Daoy (cell line): ENCODE measurements around the gene MAD1L1. TPM values are rescaled to one million over a fixed set of nuclear protein-coding genes. Genes with fewer than 3 reads are reported as not detected.
"Not testable (repeated sequence)": the region's sequence is repeated elsewhere in the genome, so short reads cannot be mapped to it uniquely, and the experiment has no call there.

ENCODE experiments used
- DNase-seq: peaks from one replicate; pipeline ENCODE4 v3.0.0-alpha.2; 2015; ENCODE audit warnings: low read depth
- total RNA-seq: library from RNA; depleted of rRNA; stranded (reverse); fragments of >200 nt; shearing (Covaris generic); gene quantifications from 2 replicates; pipeline ENCODE4 v1.2.3, GENCODE V29; 2014

The MAD1L1 gene
- total RNA-seq, 1 experiment from 2014 or later: 103 TPM

DNA sequence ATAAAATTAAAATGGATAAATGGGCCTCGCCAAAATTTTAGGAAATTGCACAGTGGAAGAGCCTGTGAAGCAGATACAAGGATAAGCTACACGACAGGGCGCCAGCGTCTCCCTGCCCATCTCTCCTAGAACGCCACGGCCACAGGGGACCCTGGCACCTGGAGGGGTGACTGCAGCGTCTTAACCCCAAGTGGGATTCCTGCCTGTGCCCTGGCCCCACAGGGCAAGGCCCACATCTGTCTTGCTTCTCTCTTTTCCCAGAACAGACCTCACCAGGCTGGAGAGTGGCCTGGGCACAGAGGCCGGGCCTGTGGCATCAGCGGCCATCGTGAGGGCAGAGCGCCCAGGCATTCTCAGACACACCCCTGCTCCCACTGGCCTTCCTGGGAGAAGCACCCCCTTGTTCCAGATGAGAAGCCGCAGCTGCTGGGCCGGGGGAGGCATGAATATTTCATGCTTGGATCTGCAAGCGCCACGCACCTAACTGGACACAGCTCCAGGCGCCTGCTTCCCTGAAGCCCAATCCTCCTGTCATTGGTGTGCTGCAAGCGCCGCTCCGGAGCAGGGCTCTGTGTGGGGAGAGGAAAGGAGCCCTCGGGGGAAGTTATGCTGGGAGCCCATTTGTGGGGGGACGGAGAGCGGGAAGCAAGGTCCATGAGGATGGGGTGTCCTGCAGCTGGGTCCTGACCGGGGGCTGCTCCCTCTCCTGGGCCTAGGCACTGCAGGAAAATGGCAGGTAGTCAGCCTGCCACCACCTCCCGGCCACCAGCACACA is 409.2 kb downstream of the MAD1L1 start:
- no peak for DNase-seq

DNA sequence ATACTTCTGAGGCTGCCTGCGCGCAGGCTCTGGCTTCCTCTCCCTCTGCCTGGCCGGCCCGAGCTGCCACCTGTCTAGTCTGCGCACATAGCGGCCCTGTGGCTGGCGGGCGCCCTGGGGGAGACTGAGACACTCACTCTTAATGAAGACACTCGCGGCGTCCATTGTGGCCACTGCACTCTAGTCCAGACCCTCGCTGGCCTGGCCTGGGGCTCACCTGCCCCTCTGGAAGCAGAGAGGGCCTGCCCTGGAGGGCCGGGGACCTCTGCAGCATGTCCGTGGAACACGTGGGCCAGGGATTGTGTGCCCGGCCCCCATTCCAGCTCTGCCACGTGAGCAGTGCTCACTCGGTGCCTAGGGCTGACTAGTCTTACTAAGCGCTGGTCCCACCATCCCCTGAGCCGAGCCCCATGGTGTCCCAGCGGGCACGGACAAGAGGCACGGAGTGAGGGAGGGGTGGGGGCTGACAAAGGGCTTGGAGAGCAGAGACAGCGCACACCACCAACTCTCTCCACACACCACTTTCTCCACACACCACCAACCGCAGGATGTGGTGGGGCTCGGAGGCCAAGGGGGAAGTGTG is 413.4 kb downstream of the MAD1L1 start:
- no peak for DNase-seq

DNA sequence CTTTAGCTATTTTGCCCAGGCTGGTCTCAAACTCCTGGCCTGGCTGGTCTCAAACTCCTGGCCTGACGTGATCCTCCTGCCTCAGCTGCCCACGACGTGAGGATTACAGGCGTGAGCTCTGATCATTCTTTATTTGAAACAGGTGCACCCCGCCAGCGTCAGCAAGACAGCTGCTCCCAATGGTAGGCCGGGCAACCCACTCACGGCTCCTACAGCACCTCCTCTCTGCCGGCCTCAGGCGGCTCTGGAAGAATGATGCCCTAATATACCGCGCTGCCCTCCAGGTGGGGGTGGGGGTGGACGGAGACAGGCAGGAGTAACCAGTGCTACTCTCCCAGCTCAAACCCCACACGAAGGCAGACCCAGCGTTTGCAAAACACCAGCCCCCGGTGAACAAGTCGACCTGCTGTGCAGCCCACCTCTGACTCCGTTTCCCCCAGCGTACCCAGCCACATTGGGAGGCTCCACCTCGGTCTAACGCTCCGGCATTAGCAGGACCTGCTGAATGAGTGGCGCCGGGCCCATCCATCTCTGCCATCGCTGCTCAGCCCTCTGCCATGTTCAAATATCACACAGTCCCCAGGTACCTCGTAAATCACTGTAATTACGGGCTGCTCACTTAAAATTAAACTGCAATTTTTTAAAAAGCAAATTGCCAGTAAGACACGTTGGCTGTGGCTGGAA is 414.0 kb downstream of the MAD1L1 start:
- DNase-seq: no peak

DNA sequence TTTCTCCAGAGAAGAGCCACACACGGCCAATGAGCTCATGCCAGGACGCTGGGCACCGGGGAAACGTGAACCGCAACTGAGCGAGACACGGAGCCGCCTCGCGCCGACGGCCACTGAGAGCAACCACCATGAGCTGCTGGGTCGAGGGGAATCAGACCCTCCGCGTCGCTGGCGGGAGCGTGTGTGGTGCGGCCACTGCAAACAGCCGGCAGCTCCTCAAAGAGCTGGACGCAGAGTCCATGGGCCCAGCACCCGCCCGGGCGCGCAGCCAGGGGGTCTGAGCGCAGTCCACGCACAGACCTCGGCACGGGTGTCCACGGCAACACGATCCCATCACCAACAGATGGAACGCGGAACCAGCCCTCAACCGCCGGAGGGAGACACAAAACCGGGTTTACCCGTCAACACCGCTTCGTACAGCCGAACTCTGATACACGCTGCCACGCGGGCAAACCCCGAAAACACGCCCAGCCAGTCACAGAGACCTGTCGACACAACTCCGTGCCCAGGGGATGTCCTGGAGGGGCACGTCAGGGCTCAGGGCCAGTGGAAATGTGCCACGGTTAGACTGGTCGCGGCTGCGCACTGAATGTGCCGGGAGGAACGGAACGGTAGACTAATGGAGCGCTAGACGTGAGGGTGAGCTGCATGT is 415.6 kb downstream of the MAD1L1 start:
- no peak for DNase-seq

DNA sequence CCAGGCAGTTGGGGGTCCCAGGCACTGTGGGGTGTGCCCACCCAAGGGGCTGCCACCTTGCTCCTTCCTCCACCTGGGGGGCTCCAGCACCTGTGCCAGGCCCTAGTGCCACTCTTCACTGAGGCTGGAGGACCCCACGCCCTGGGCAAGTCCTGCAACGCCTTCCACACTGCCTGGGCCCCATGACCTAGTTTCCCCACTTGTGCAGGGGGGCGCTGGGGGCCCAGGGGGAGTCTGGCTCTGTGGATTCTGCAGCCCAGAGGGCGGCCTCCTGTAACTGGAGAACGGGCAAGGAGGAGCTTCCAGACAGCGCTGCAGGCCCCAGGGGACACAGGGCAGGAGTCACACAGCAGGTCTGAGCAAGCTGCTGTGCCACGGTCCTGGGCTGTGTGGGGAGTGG is 416.3 kb downstream of the MAD1L1 start:
- DNase-seq: not testable (repeated sequence)

DNA sequence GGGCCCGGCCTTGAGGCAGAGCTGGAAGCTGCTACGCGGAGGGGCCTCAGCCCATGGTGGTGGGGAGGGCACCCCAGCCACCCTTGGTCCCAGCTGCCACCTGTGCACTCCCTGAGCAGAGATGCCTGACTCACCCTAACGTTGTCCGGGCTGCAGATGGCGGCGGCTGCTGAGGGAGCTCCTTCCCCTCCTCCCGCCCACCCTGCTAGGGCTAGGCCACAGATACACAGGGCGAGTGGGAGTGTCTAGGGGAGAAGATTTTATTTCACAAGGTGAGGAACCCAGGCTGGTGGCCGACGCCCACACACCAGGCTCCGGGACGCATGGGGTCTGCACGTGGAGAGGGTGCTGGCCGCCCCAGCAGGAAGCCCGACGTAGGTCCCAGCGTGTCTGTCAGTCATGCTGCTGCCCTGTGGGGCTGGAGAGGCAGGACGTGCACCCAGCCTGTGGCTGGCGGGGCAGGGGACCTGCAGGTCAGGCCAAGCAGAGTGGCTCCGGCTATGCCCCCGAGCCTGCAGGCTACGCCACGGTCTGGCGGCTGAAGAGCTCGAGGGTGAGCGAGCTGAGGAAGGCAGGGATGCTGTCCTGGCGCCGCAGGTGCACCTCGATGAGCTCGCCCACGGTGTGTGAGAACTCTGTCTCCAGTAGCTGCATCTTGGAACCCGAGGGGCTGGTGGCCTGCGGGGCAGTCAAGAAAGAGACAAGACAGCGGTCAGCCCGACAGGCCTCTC is 417.0 kb downstream of the MAD1L1 start:
- not testable (repeated sequence) for DNase-seq

DNA sequence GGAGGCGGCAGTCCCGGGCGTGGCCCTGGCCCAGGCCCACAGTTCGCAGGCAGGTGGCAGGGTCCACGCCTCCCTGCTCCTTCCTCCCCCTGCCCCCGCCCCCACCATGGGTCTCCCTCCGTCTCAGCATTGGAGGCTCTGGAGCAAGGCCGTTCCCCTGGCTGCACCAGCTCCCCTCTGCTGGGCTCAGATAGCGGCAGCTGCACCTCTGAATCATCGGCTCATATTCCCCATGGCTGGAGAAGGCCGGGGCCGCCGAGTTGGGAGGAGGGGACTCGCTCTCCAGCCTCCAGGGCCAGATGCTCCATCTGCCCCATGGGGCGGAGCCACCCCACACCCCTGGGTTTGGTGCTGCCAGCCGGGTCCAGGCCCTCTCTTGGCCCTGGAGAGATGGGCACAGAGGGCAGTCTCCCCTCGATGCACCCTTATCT is 417.7 kb downstream of the MAD1L1 start:
- DNase-seq: no peak

DNA sequence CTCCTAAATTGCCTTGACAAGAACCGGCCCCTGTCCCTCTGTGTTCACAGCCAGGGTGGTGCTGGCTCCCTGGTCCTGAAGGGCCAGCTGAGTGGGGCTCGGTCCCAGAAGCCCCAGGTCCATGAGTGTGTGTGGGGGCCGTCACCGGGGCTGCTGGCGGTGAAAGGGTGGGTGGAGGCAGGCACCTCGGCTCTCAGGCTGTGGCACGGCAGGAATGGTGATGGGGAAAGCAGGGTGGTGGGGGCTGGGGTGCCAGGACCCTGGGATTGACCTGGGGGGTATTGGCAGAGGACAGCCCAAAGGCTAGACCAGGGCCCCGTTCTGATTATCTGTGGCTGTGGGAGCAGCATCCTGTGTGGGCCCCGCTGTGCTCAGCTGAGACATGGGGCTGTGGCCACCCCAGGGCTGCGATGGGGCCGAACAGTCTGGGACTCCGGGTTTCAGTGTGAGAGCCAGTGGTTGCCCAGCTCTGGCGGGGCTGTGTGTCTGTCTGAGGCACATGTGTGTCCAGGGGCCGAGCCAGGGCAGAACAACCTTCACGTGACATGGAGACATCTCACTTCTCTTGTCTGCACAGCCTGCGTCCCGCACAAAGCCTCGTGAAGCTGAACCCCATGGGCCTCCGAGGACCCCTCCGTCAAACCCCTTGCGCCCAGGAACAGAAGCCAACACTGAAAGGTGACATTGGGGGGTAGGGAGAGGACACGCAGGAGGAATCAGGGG is 418.5 kb downstream of the MAD1L1 start:
- no peak for DNase-seq

DNA sequence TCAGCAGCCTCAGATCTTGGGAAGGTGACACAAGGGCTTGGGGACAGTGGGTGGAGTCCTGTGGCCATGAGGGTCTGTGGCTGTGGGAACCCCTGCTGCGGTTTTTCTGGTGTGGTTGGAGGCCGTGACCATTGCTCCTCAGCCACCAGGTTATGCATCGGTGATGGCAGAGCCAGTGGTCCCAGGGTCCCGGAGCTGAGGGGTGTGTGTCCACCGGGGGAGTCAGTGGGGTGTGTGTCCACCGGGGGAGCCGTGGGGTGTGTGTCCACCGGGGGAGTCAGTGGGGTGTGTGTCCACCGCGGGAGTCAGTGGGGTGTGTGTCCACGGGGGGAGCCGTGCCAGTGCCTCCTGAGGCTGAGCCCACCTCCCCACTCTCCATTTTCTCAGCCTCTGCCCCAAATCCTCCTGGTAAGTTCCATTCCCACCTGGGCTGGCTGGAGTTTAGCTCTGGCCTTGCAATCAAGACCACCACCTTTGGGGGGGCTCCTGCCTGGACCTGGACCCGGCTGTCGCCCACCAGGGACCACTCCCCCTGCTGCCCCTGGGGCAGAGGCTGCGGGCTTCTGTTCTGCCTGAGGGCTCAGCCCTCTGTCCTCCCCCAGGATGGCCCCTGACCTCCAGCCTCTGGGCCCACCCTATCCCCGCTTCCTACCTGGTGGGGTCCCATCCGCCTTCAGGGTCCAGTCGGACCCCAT is 419.2 kb downstream of the MAD1L1 start:
- DNase-seq: no peak

DNA sequence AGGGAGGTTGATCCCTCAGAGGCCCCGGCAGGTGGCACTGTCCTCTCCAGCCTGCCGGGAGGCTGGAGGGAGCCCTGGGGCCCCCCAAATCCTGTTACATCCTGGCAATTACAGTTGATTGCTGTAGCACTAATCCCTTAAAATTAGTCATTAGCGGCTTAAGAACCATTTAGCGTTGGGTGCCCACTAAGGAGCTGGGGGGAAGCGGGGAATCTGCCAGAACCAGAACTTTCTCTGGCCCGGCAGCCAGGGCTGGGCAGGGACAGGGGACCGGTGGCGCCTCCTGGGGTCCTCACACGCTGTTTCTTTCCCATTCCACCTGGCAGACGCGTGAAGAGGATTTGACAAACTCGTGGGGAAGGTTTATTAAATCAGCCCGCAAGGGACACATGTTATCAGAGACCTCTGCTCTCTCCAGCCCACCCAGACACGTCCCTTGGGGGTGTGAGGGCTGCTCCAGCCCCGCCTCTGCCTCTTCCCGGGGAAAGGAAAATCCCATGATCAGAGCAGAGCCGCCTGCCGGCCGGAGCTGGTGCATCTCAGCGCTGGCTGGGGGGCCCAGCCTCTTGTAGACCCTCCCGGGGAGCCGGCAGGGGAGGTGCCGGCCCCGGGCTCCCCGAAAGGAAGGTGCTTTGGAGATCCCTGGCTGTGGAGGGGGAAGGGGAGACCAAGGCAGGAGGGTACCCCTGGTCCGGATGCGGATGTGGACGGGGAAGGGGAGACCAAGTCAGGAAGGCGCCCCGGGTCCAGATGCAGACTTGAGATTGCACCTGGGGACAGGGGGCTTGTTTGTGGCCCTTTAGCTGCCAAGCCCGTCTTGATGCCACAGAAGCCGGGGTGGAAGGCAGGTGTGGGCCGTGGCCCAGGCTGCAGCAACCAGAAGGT is 420.0 kb downstream of the MAD1L1 start:
- DNase-seq: no peak

DNA sequence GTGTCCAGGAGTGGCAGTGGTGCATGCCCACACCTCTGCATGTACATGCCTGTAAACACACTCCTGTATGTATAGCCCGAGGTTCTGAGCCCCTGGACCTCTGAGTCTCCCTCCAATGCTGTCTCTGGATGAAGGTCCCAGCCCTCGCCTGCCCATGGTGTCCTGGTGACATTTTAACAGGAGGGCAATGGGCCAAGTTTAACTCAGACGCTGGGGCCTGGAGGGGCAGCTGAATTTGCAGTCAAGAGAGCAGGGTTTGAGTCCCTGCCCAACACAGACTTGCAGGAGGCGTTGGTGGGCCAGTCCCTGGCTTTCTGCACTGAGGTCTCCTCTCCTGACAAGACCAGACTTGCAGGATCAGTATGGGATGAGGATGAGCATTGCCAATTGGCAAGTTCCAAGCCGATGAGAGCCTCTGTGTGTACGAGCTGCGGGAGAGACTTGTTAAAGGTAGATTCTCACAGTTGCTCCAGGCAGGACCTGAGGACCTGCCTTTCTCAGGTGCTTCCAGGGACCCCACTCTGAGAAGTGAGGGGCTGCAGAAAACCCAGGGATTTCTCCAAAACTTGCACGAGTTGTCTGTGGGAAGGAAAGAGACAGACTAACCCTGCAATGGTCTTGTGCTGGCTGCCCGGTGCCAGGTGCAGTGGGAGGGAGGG is 420.8 kb downstream of the MAD1L1 start:
- DNase-seq: no peak

DNA sequence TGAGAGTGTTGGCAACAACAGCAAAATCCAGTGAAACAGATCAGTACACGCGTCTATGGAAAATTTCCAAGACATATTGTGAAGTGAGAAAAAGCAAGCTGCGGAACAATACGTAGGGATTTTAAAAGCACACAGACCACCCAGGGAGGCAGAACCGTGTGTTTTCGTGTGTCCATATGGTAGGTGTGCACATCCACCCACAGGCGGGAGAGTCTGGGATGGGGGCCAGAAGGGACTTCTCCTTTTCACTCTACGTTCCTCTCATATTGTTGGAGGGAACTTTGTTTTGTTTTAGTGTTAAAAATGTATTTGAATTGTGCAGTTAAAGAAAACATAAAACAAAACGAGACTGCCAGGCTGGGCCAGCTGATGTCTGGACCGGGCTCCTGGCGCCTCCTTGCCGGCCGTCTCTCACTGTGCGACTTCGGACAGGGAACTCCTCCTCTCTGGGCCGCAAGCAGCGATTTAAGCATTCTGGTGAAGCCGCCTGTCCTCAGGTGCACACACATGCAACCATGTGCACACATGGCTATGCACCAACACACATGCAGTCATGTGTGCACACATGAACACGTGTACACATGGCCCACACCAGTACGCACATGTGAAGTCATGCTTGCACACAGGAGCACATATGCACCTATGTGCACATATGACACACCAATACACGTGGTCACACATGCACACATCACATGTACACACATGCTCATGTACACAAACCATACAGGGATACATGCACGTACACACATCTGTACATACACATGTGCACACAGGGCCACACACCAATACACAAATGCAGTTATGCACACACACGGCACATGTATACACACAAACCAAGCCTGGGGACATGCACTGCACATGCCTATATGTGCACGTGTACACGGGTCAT is 421.5 kb downstream of the MAD1L1 start:
- DNase-seq: no peak

DNA sequence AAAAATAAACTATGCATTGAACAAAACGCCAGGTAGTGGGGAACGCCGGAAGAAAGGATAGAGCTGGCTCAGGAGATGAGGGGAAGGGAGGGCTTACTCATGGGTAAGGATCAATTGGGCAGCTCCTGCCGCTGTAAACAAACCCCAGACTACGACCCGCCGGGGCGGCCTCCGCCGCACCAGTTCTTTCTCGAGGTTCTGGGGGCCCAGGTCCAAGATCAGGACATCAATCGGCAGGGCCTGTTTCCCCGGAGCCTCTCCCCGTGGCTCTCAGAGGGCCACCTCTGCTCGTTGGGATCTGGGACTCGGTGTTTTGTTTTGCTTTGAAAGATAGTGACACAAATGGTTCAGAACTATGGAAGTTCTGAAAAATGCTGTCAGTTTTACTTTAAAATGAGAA is 422.2 kb downstream of the MAD1L1 start:
- DNase-seq: no peak

DNA sequence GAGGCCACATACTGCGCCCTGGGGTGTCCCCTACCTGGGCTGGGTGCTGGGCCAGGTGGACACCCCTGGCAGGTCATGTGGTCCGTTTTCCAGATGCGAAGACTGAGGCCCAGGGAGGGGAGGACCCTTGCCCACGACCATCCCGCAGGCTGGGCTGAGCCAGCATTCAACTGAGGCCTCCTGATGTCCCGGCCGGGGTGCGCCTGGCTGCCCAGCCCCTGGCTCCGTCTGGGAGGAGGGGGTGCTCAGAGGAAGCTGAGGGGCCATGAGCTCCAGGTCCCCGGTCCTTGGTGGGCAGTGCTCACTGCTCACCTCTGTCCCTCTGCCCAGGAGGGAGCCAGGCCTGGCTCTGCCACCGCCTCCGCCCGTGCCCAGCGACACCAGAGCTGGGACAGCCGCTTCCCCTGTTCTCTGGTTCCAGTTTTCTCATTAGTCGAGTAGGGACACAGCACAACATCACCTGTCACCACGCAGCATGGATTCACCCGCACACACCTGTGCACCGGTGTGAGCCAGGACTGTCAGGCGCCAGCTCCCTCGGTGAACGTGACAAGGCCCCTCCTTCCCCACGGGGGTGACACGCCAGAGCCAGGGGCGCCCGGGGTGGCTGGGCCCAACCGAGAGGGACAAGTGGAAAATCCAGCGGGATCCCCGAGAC is 423.0 kb downstream of the MAD1L1 start:
- no peak for DNase-seq

DNA sequence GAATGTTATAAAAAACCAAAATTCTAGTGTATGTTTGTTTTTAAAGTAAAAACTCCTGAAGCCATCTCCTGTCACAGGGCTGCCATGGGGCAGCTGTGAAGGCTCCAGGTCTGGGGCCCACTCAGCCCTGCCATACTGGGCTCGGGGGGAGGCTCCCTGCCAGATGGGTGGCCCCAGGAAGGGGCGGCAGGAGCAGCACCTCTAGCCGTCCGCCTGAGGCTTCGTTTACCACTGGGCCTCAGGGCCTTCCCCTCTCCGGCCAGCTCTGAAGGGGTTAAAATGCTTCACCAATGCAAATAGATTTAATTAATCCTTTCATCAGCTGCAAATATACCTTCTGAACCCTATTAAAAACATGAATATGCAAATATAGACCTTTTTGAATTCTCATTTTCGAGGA is 423.7 kb downstream of the MAD1L1 start:
- DNase-seq: no peak

DNA sequence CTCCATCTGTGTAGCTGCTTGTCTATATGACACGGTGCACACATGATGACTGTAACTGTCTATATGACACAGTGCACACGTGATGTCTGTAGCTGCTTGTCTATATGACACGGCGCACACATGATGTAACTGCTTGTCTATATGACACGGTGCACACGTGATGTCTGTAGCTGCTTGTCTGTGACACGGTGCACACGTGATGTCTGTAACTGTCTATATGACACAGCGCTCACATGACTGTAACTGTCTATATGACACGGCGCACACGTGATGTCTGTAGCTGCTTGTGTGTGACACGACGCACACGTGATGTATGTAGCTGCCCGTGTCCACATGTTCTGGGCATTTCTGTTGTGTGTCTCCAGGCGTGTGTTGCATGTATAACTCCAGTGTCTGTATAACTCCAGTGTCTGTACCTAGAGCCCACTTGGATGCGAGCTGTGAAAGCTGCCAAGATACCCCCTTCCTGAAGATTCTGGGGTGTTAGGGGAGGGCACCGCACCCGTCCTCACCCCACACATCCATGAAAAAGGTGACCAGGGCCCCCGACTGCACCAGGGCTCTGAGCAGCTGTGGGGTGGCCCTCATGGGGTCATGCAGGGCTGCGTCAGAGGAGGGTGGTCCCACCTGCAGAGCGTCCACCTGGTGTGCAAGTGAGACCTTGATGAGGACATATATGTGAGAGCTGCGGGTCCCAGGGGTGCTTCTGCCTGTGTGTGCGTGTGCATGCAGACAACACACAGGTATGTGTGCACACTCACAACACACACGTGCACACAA is 424.7 kb downstream of the MAD1L1 start:
- no peak for DNase-seq

DNA sequence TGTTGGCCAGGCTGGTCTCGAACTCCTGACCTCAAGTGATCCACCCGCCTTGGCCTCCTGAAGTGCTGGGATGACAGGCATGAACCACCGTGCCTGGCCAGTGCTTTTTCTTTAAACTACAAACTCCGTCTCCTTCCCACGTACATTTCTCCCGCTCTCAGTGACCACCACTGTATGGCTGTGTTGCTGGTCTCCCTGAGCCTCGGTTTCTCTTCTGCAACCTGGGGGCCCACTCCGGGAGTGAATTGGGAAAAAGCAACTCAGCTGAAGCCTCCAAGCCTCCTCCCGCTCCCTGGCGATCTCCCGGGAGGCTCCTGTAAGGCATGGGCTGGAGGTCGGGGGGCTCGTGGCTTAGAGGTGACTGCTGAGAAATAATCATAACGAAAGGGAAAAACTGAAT is 426.4 kb downstream of the MAD1L1 start:
- DNase-seq: no peak
